CD4-positive, alpha-beta T cell (primary cell): ENCODE data around the gene METTL21C. TPM values are rescaled to one million over a fixed set of nuclear protein-coding genes. Genes with fewer than 3 reads are reported as not detected.

Experiments used
- ATAC-seq: fragments of 200-7000 bp; cut with Tn5 transposase; one replicate; pipeline ENCODE4 v1.10.0; 2022; ENCODE audit warnings: mild to moderate bottlenecking; ENCODE audit not compliant: poor library complexity
- CTCF ChIA-PET: fragments of 350-600 bp; sonication (Branson Sonifier 250); formaldehyde crosslinking; loops from one replicate; lab custom pipeline; 2021; ENCODE audit warnings: antibody characterized with exemption, inconsistent platforms; lab: Charles Lee
- POLR2A ChIA-PET: fragments of 350-600 bp; sonication (Branson Sonifier 250); formaldehyde crosslinking; loops from one replicate; lab custom pipeline; 2021; ENCODE audit warnings: antibody characterized with exemption, inconsistent platforms; lab: Charles Lee
- DNase-seq, 14 experiments: peaks; one replicate each; pipeline ENCODE4 v3.0.0-alpha.2; 2013 to 2020; ENCODE audit warnings: mixed read lengths in 2 of 14
- H3K27ac ChIP-seq, 2 donors: one replicate each; pipeline versions ENCODE4 v1.5.1 to v1.7.0; 2013; ENCODE audit warnings: low read length in 2 of 2, low read depth in 1 of 2, mild to moderate bottlenecking in 1 of 2
- H3K27me3 ChIP-seq, 2 experiments: 1 replicate in 1 of 2; 2 replicates in 1 of 2; pipeline versions ENCODE4 v1.6.1 to v1.7.0; 2013; ENCODE audit warnings: low read length in 2 of 2, control low read depth in 1 of 2, mild to moderate bottlenecking in 1 of 2, moderate library complexity in 1 of 2; ENCODE audit not compliant: insufficient read depth in 2 of 2, control insufficient read depth in 1 of 2
- H3K36me3 ChIP-seq: one replicate; pipeline ENCODE4 v1.6.1; 2013; ENCODE audit warnings: low read length, control low read depth; ENCODE audit not compliant: insufficient read depth
- H3K4me1 ChIP-seq: one replicate; pipeline ENCODE4 v1.6.1; 2013; ENCODE audit warnings: low read length, control low read depth; ENCODE audit not compliant: insufficient read depth
- H3K4me3 ChIP-seq: one replicate; pipeline ENCODE4 v1.5.1; 2013; ENCODE audit warnings: mild to moderate bottlenecking, low read length, moderate library complexity
- H3K9me3 ChIP-seq, 2 experiments: 1 replicate in 1 of 2; 2 replicates in 1 of 2; pipeline versions ENCODE4 v1.6.1 to v1.7.0; 2013; ENCODE audit warnings: low read length in 2 of 2, mild to moderate bottlenecking in 2 of 2, control low read depth in 1 of 2, moderate library complexity in 1 of 2; ENCODE audit not compliant: control insufficient read depth in 1 of 2, insufficient read depth in 1 of 2
- H3K27ac Mint-ChIP-seq: one replicate; pipeline ENCODE4 v1.8.0; 2020; ENCODE audit warnings: mixed read lengths
- H3K27me3 Mint-ChIP-seq: one replicate; pipeline ENCODE4 v1.8.0; 2021; ENCODE audit warnings: mixed read lengths
- H3K36me3 Mint-ChIP-seq: one replicate; pipeline ENCODE4 v1.8.0; 2021; ENCODE audit warnings: low read depth, mixed read lengths
- H3K4me1 Mint-ChIP-seq: one replicate; pipeline ENCODE4 v1.8.0; 2021; ENCODE audit warnings: low read depth, mixed read lengths
- H3K4me3 Mint-ChIP-seq: one replicate; pipeline ENCODE4 v1.8.0; 2020; ENCODE audit warnings: mild to moderate bottlenecking, mixed read lengths
- H3K9me3 Mint-ChIP-seq: one replicate; pipeline ENCODE4 v1.8.0; 2020; ENCODE audit warnings: mixed read lengths
- intact Hi-C, 2 experiments: fragments of 100-400 bp; cut with DNase I in 1 of 2; cut with micrococcal nuclease in 1 of 2; formaldehyde crosslinking; loops; one replicate each; pipeline versions ENCODE4 v1.15.1 to v1.9.0; 2023 to 2025; cut with DNase I, micrococcal nuclease
- total RNA-seq, 174 experiments: library from RNA in 2 of 174; stranded (reverse) in 2 of 174; gene quantifications; one replicate each; pipeline ENCODE4 v1.2.3 and lab custom pipeline; 2021 to 2026
- TF ChIP-seq, protein P1 (sequence below): fragments of 200-600 bp; IDR thresholded peaks from one replicate; pipeline ENCODE4 v1.8.0; 2022; ENCODE audit warnings: antibody characterized with exemption, mild to moderate bottlenecking

METTL21C gene
- total RNA-seq, 2 experiments from 2014 or later, result not detected

GRCh38 chr13:102708211-102708610 lies 13.4 kb upstream of the METTL21C start:
- Mint-ChIP-seq H3K4me1 (no peaks in the 10 kb centered on the region), H3K36me3 (no peaks in the 10 kb centered on the region), H3K9me3 (no peaks in the 10 kb centered on the region), H3K4me3 (no peak overlapping the region), H3K27me3 (peaks cover 8% of the 10 kb centered on the region), H3K27ac (no peak overlapping the region)
- DNase-seq (no peak), ATAC-seq (no peak)
- CTCF ChIA-PET, result interaction anchor here (0.5 kb wide), 1 partner anchor 342 kb away, joined by 5 read pairs; no protein-coding TSS in a partner anchor
- POLR2A ChIA-PET, result no interaction called here
- H3K27me3 ChIP-seq, result no peaks in the 10 kb centered on the region
- TF ChIP-seq, protein P1, sequence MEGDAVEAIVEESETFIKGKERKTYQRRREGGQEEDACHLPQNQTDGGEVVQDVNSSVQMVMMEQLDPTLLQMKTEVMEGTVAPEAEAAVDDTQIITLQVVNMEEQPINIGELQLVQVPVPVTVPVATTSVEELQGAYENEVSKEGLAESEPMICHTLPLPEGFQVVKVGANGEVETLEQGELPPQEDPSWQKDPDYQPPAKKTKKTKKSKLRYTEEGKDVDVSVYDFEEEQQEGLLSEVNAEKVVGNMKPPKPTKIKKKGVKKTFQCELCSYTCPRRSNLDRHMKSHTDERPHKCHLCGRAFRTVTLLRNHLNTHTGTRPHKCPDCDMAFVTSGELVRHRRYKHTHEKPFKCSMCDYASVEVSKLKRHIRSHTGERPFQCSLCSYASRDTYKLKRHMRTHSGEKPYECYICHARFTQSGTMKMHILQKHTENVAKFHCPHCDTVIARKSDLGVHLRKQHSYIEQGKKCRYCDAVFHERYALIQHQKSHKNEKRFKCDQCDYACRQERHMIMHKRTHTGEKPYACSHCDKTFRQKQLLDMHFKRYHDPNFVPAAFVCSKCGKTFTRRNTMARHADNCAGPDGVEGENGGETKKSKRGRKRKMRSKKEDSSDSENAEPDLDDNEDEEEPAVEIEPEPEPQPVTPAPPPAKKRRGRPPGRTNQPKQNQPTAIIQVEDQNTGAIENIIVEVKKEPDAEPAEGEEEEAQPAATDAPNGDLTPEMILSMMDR, result no peak
- H3K36me3 ChIP-seq, result no peaks in the 10 kb centered on the region
- intact Hi-C loops, result no loop called here
- H3K4me3 ChIP-seq, result no peak overlapping the region
- no peaks in the 10 kb centered on the region for H3K4me1 ChIP-seq
- H3K9me3 ChIP-seq, result peaks cover 6 to 12% of the 10 kb centered on the region in 2 experiments
- no peak overlapping the region for H3K27ac ChIP-seq

GRCh38 chr13:102707467-102707866 lies 12.6 kb upstream of the METTL21C start:
- ChIA-PET POLR2A (no interaction called here), CTCF (no interaction called here)
- H3K36me3 Mint-ChIP-seq, result no peaks in the 10 kb centered on the region
- H3K4me1 Mint-ChIP-seq, result no peaks in the 10 kb centered on the region
- TF ChIP-seq, protein P1, result no peak
- no peak overlapping the region for H3K4me3 Mint-ChIP-seq
- intact Hi-C loops, result no loop called here
- H3K9me3 ChIP-seq, result peaks cover 6 to 12% of the 10 kb centered on the region in 2 experiments
- no peaks in the 10 kb centered on the region for H3K27me3 ChIP-seq
- ATAC-seq, result no peak
- no peaks in the 10 kb centered on the region for H3K4me1 ChIP-seq
- H3K36me3 ChIP-seq, result no peaks in the 10 kb centered on the region
- no peaks in the 10 kb centered on the region for H3K9me3 Mint-ChIP-seq
- DNase-seq, result no peak
- H3K27ac ChIP-seq, result no peak overlapping the region
- no peak overlapping the region for H3K4me3 ChIP-seq
- H3K27ac Mint-ChIP-seq, result no peak overlapping the region
- H3K27me3 Mint-ChIP-seq, result peaks cover 8% of the 10 kb centered on the region

- ChIA-PET POLR2A (interaction anchor here (0.5 kb wide), 1 partner anchor 26 kb away, joined by 4 read pairs; no protein-coding TSS in a partner anchor), CTCF (interaction anchor here (0.7 kb wide), 1 partner anchor 210 kb away, joined by 3 read pairs; no protein-coding TSS in a partner anchor)
- peaks cover 8% of the 10 kb centered on the region for H3K27me3 Mint-ChIP-seq
- H3K9me3 Mint-ChIP-seq, result no peaks in the 10 kb centered on the region
- H3K27ac Mint-ChIP-seq, result no peak overlapping the region
- Histone ChIP-seq H3K4me1 (no peaks in the 10 kb centered on the region), H3K9me3 (peaks cover 4 to 6% of the 10 kb centered on the region in 2 experiments), H3K27ac (no peak overlapping the region), H3K36me3 (no peaks in the 10 kb centered on the region), H3K4me3 (no peak overlapping the region), H3K27me3 (no peaks in the 10 kb centered on the region)
- intact Hi-C loops, result no loop called here
- H3K4me3 Mint-ChIP-seq, result no peak overlapping the region
- TF ChIP-seq, protein P1, result no peak
- no peak for DNase-seq
- H3K36me3 Mint-ChIP-seq, result no peaks in the 10 kb centered on the region
- no peaks in the 10 kb centered on the region for H3K4me1 Mint-ChIP-seq
- ATAC-seq, result no peak
Measured at GRCh38 chr13:102704238-102705058, 9.6 kb upstream of the METTL21C start.
